HepG2 (cell line): ENCODE results near the gene DAPK1. TPM values are rescaled to one million over a fixed set of nuclear protein-coding genes. Genes with fewer than 3 reads are reported as not detected.

Experiments
- CREB1 ChIP-seq, 2 experiments: fragments of 450-650 bp in 1 of 2; IDR thresholded peaks; 2 replicates each; pipeline ENCODE4 v1.6.1; 2016 to 2017; ENCODE audit warnings: control low read depth in 1 of 2, mild to moderate bottlenecking in 1 of 2, missing compliant biosample characterization in 1 of 2, missing genetic modification characterization in 1 of 2
- DNMT3B ChIP-seq: conservative IDR thresholded peaks from 2 replicates; pipeline ENCODE4 v1.6.1; 2016; ENCODE audit warnings: missing biosample characterization, control low read depth
- HES4 ChIP-seq: sonication (generic); formaldehyde crosslinking; IDR thresholded peaks from 2 replicates; pipeline ENCODE4 v1.9.0; 2021; ENCODE audit warnings: mild to moderate bottlenecking, missing genetic modification reagents, borderline replicate concordance
- HNF4G ChIP-seq, 2 experiments: sonication (generic) in 1 of 2; formaldehyde crosslinking in 1 of 2; IDR thresholded peaks; 2 replicates each; pipeline versions ENCODE4 v1.4.0 to v1.6.1; 2011 to 2020; ENCODE audit warnings: borderline replicate concordance in 2 of 2, low read depth in 2 of 2, mild to moderate bottlenecking in 2 of 2, low read length in 1 of 2, missing genetic modification reagents in 1 of 2, moderate library complexity in 1 of 2
- MIER2 ChIP-seq: IDR thresholded peaks from 2 replicates; pipeline ENCODE4 v1.6.1; 2016; ENCODE audit warnings: missing biosample characterization, missing genetic modification reagents
- MLLT10 ChIP-seq: sonication (generic); formaldehyde crosslinking; IDR thresholded peaks from 2 replicates; pipeline ENCODE4 v1.4.0; 2020; ENCODE audit warnings: missing genetic modification reagents
- MTF1 ChIP-seq: sonication (generic); formaldehyde crosslinking; IDR thresholded peaks from 2 replicates; pipeline ENCODE4 v1.5.0; 2020; ENCODE audit warnings: missing genetic modification reagents
- SRSF4 ChIP-seq: fragments of 200-400 bp; formaldehyde crosslinking; IDR thresholded peaks from one replicate; pipeline ENCODE4 v1.6.1; 2018; ENCODE audit warnings: mild to moderate bottlenecking, low read depth, low read length, moderate library complexity; ENCODE audit not compliant: poor library complexity, severe bottlenecking
- THAP7 ChIP-seq: sonication (generic); formaldehyde crosslinking; IDR thresholded peaks from 2 replicates; pipeline ENCODE4 v1.8.1; 2023; ENCODE audit warnings: mild to moderate bottlenecking, missing genetic modification reagents
- ZBTB40 ChIP-seq, 2 experiments: fragments of 450-650 bp in 1 of 2; sonication (generic) in 1 of 2; formaldehyde crosslinking in 1 of 2; IDR thresholded peaks; 2 replicates each; pipeline versions ENCODE4 v1.6.1 to v1.8.0; 2016 to 2022; ENCODE audit warnings: antibody characterized with exemption in 1 of 2, mild to moderate bottlenecking in 1 of 2, missing genetic modification reagents in 1 of 2
- ZNF331 ChIP-seq: sonication (generic); formaldehyde crosslinking; IDR thresholded peaks from 2 replicates; pipeline ENCODE4 v1.4.0; 2020; ENCODE audit warnings: missing genetic modification reagents
- ZNF549 ChIP-seq: sonication (generic); formaldehyde crosslinking; IDR thresholded peaks from 2 replicates; pipeline ENCODE4 v1.5.0; 2020; ENCODE audit warnings: missing genetic modification reagents
- ZNF556 ChIP-seq: sonication (generic); formaldehyde crosslinking; IDR thresholded peaks from 2 replicates; pipeline ENCODE4 v1.4.0; 2020; ENCODE audit warnings: mild to moderate bottlenecking, missing genetic modification reagents, borderline replicate concordance
- ZNF781 ChIP-seq: sonication (generic); formaldehyde crosslinking; IDR thresholded peaks from 2 replicates; pipeline ENCODE4 v1.5.1; 2020; ENCODE audit warnings: borderline replicate concordance, mild to moderate bottlenecking, missing genetic modification reagents; ENCODE audit errors: not compliant biosample characterization
- ZNF891 ChIP-seq: sonication (generic); formaldehyde crosslinking; IDR thresholded peaks from 2 replicates; pipeline ENCODE4 v1.5.0; 2020; ENCODE audit warnings: mild to moderate bottlenecking, missing genetic modification reagents
- polyA plus RNA-seq, 8 experiments: library from polyadenylated mRNA; depleted of rRNA in 3 of 8; stranded (reverse) in 7 of 8; unstranded in 1 of 8; fragments of >200 nt; fragmentation: Illumina TruSeq in 4 of 8; extraction: Trizol in 4 of 8; gene quantifications; 2 replicates each; pipeline versions ENCODE4 v1.2.1 to v1.2.3, GENCODE V29; 2011 to 2016; ENCODE audit warnings: low read depth in 4 of 8, missing spikeins in 1 of 8, mixed read lengths in 1 of 8; ENCODE audit not compliant: insufficient read depth in 1 of 8
- total RNA-seq, 5 experiments: library from RNA; depleted of rRNA; stranded (reverse); fragments of >200 nt; fragmentation: Illumina TruSeq; extraction: Trizol; gene quantifications; 2 replicates each; pipeline ENCODE4 v1.2.3, GENCODE V29; 2016; ENCODE audit warnings: low read depth in 1 of 5
- TF ChIP-seq, protein P1 (sequence below): sonication (generic); formaldehyde crosslinking; IDR thresholded peaks from 2 replicates; pipeline ENCODE4 v1.5.1; 2020; ENCODE audit warnings: missing genetic modification reagents, mild to moderate bottlenecking, borderline replicate concordance

DAPK1 gene
- total and polyA plus RNA-seq, 2 of the 13 experiments (the other 11 are each of a cell fraction or from before 2014, with no cell fraction given) = 35.7 to 35.9 TPM

GRCh38 chr9:87725900-87726709, 228.4 kb downstream of the DAPK1 start, which contains the start of gene CTSL (continued):
- TF ChIP-seq ZBTB40 (IDR thresholded peaks at IDR 0.05) (no peak), ZBTB40 (CRISPR knock-in tag; IDR thresholded peaks at IDR 0.05) (peak; percentile 91), ZNF556 (CRISPR knock-in tag) (peak; percentile 64; the same call in 1 of the 2 replicates), MLLT10 (CRISPR knock-in tag) (no peak), ZNF891 (peak; percentile 94), ZNF331 (CRISPR knock-in tag) (peak; percentile 24; the same call in 1 of the 2 replicates), ZNF549 (CRISPR knock-in tag) (no peak), SRSF4 (no peak), ZNF781 (peak; percentile 83), CREB1 (IDR thresholded peaks at IDR 0.05) (peak; percentile 70), CREB1 (CRISPR knock-in tag; IDR thresholded peaks at IDR 0.05) (no peak), HNF4G (IDR thresholded peaks at IDR 0.05; ENCODE audit: borderline replicate concordance, low read depth, low read length) (no peak), HNF4G (CRISPR knock-in tag; IDR thresholded peaks at IDR 0.05; ENCODE audit: borderline replicate concordance, low read depth) (peak; percentile 46; the same call in 1 of the 2 replicates), MIER2 (CRISPR knock-in tag) (peak; percentile 16; the same call in 1 of the 2 replicates), THAP7 (CRISPR knock-in tag) (peak; percentile 56; the same call in 1 of the 2 replicates), DNMT3B (CRISPR knock-in tag) (no peak), MTF1 (no peak; the same call in 1 of the 2 replicates), HES4 (CRISPR knock-in tag) (peak; percentile 68)
- TF ChIP-seq, protein P1, sequence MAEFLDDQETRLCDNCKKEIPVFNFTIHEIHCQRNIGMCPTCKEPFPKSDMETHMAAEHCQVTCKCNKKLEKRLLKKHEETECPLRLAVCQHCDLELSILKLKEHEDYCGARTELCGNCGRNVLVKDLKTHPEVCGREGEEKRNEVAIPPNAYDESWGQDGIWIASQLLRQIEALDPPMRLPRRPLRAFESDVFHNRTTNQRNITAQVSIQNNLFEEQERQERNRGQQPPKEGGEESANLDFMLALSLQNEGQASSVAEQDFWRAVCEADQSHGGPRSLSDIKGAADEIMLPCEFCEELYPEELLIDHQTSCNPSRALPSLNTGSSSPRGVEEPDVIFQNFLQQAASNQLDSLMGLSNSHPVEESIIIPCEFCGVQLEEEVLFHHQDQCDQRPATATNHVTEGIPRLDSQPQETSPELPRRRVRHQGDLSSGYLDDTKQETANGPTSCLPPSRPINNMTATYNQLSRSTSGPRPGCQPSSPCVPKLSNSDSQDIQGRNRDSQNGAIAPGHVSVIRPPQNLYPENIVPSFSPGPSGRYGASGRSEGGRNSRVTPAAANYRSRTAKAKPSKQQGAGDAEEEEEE = peak; percentile 84; the same call in 1 of the 2 replicates
